ENCODE measurements around the gene RABIF. TPM values are rescaled to one million over a fixed set of nuclear protein-coding genes. Genes with fewer than 3 reads are reported as not detected.

The RABIF gene
- total and polyA plus RNA-seq, 10 of the 15 experiments (the other 5 are each of a cell fraction or from before 2014, with no cell fraction given), result 4.7 to 18.2 (median 8.8) TPM

- TF ChIP-seq CUX1 (IDR thresholded peaks at IDR 0.05; ENCODE audit: insufficient replicate concordance, low read depth, low read length), result no peak
- peak; percentile 59; the same call in 1 of the 2 replicates for TF ChIP-seq HDAC2 (IDR thresholded peaks at IDR 0.05)
- TF ChIP-seq SUZ12 (IDR thresholded peaks at IDR 0.05; ENCODE audit: unreplicated experiment), result no peak
- peak; percentile 67 for TF ChIP-seq HDGF (IDR thresholded peaks at IDR 0.05)
- TF ChIP-seq ZBTB33 (IDR thresholded peaks at IDR 0.05), result no peak
- no peak for TF ChIP-seq SMAD1 (IDR thresholded peaks at IDR 0.05; ENCODE audit: low read depth, partially characterized antibody)
- no peak for TF ChIP-seq SKIL (IDR thresholded peaks at IDR 0.05; ENCODE audit: low read depth, poor library complexity, severe bottlenecking)
- peak; percentile 43; the same call in 1 of the 2 replicates for TF ChIP-seq GABPA (IDR thresholded peaks at IDR 0.05; ENCODE audit: low read depth)
- TF ChIP-seq SMAD5 (IDR thresholded peaks at IDR 0.05; ENCODE audit: low read depth), result peak; percentile 55; the same call in 1 of the 2 replicates
- no peak for TF ChIP-seq SP1 (IDR thresholded peaks at IDR 0.05; ENCODE audit: low read depth, low read length)
- peak; percentile 99 for TF ChIP-seq USF1 (IDR thresholded peaks at IDR 0.05; ENCODE audit: borderline replicate concordance, extremely low read length, insufficient read depth, low read depth, low read length)
- peak; percentile 97 for TF ChIP-seq POLR2A (IDR thresholded peaks at IDR 0.05; ENCODE audit: low read depth, low read length)
- no peak for TF ChIP-seq MLLT1 (IDR thresholded peaks at IDR 0.05)
- TF ChIP-seq GATAD2B (conservative IDR thresholded peaks at IDR 0.05; ENCODE audit: low read depth), result peak; percentile 90
Measured at GRCh38 chr1:202926581-202927491, 37.9 kb upstream of the RABIF start, which contains the start of gene KLHL12 (continued).

All from GM12878 (cell line).